ENCODE results near the gene DCAF17. TPM values are rescaled to one million over a fixed set of nuclear protein-coding genes. Genes with fewer than 3 reads are reported as not detected.
"Not testable (repeated sequence)": the region's sequence is repeated elsewhere in the genome, so short reads cannot be mapped to it uniquely, and the experiment has no call there.

DCAF17 gene
- total RNA-seq, 1 donor from 2014 or later: 8.0 TPM

- no peak for TF ChIP-seq CTCF (conservative IDR thresholded peaks at IDR 0.05; ENCODE audit: low read depth, low read length)
- H3K4me3 ChIP-seq (ENCODE audit: low read depth, low read length): no peak overlapping the region
- DNase-seq (ENCODE audit: low read depth): no peak
These were observed 96.4 kb downstream of the DCAF17 start for GRCh38 chr2:171530378-171530777.

GRCh38 chr2:171530859-171531258, 96.8 kb downstream of the DCAF17 start:
- not testable (repeated sequence) for DNase-seq (ENCODE audit: low read depth); H3K4me3 ChIP-seq (ENCODE audit: low read depth, low read length)

GRCh38 chr2:171531291-171531690, 97.3 kb downstream of the DCAF17 start:
- TF ChIP-seq CTCF (conservative IDR thresholded peaks at IDR 0.05; ENCODE audit: low read depth, low read length): no peak
- H3K4me3 ChIP-seq (ENCODE audit: low read depth, low read length): no peak overlapping the region
- DNase-seq (ENCODE audit: low read depth): no peak

GRCh38 chr2:171531836-171532450, 97.9 kb downstream of the DCAF17 start:
- no peak overlapping the region for H3K4me3 ChIP-seq (ENCODE audit: low read depth, low read length)
- TF ChIP-seq CTCF (conservative IDR thresholded peaks at IDR 0.05; ENCODE audit: low read depth, low read length): no peak
- no peak for DNase-seq (ENCODE audit: low read depth)

- H3K4me3 ChIP-seq (ENCODE audit: low read depth, low read length): no peak overlapping the region
- DNase-seq (ENCODE audit: low read depth): no peak
- no peak for TF ChIP-seq CTCF (conservative IDR thresholded peaks at IDR 0.05; ENCODE audit: low read depth, low read length)
These were observed 99.3 kb downstream of the DCAF17 start for GRCh38 chr2:171533331-171533730.

Other genes with a start within 250 kb of the DCAF17 start
- gene METTL8, start 236 bp upstream of the DCAF17 start, total RNA-seq: 31.5 and 34.7 TPM in 2 replicates
- gene CYBRD1, start 88.2 kb downstream of the DCAF17 start, total RNA-seq: 2.5 and 5.1 TPM in 2 replicates

Data from epithelial cell of proximal tubule (primary cell).